Suppressor macrophage treated with lipopolysaccharide for 1 hour (primary cell): Measurements from ENCODE around the gene RALGAPB.
"Not testable (repeated sequence)": the region's sequence is repeated elsewhere in the genome, so short reads cannot be mapped to it uniquely, and the experiment has no call there.

Experiments used
- DNase-seq, 3 donors: peaks; one replicate each; pipeline ENCODE4 v3.0.0-alpha.2; 2020 to 2022

Gene RALGAPB

DNA sequence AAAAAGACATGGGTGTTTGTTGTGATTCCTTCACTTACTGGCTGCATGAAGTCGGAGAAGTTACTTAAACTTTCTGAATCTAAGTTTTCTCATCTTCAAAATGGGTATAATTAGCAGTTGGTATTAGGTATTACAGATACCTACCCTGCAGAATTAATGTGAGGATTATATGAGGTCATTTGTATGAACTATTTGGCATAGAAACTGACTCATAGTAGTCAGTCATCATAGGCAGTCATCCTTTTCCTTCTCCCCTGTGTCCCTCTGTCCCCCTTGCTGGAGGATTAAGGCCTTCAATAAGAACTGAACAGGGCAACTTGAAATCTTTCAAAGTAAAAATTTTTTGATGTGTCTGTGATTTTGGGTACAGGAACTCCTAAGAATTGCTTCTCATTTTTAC, 26.3 kb downstream of the RALGAPB start:
- peak in 1 of 3 donors; percentile 4 for DNase-seq

DNA sequence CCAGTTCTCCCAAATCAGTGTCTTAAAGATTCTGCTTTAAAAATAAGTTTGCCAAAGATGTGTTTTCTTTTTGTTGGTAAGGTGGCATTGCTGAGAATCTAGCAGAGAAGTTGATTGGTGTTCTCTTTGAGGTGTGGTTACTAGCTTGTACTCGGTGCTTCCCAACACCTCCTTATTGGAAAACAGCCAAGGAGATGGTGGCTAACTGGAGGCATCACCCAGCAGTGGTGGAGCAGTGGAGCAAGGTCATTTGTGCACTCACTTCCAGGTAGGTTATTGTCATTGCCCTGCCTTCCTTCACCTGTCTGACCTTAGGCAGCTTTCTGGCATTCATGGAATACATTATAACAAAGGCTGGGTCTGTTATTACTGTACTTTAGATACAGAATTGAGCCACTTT, 26.7 kb downstream of the RALGAPB start:
- no peak for DNase-seq

DNA sequence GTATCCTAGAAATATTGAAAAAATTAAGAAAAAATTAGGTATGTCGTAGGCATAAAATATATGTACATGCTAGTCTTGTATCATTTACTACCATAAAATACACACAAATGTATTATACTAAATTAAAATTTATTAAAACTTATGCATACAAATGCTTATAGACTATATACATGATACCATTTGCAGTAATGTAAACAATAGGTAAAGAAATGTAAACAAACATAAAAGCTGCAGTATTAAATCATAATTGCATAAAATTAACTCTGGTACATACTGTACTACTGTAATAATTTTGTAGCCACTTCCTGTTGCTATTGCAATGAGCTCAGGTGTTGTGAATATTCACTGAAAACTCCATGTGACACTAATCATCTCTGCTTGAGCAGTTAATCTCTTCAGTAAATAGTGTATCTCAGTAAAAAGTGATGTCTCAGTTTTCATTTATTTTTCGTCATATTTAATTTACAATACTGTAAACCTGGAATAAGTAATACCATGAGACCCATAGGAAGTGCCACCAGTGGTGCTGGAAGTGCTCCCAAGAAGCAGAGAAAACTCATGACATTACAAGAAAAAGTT, 29.3 kb downstream of the RALGAPB start:
- no peak for DNase-seq

DNA sequence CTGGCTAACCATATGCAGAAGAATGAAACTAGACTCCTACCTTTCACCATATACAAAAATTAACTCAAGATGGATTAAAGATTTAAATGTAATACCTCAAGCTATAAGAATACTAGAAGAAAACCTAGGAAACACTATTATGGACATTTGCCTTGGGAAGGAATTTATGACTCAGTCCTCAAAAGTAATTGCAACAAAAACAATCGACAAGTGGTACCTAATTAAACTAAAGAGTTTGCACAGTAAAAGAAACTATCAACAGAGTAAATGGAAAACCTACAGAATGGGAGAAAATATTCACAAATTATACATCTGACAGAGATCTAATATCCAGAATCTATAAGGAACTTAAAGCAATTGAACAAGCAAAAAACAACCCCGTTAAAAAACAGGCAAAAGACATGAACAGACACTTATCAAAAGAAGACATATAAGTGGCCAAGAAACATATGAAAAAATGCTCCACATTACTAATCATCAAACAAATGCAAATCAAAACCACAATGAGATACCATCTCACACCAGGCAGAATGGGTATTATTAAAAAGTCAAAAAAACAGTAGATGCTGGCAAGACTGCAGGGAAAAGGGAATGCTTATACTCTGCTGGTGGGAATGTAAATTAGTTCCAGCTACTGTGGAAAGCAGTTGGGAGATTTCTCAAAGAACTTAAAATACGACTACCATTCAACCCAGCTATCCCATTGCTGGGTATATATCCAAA, 31.9 kb downstream of the RALGAPB start:
- no peak for DNase-seq

DNA sequence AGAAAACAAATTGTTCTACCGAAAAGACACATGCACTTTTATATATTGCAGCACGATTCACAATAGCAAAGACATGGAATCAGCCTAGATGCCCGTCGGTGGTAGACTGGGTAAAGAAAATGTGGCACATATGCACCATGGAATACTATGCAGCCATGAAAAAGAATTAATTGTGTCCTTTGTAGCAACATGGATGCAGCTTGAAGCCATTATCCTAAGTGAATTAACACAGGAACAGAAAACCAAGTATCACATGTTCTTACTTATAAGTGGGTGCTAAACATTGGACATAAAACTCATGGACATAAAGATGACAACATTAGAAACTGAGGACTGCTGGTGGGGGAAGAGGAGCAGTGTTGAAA, 32.4 kb downstream of the RALGAPB start:
- DNase-seq: no peak

DNA sequence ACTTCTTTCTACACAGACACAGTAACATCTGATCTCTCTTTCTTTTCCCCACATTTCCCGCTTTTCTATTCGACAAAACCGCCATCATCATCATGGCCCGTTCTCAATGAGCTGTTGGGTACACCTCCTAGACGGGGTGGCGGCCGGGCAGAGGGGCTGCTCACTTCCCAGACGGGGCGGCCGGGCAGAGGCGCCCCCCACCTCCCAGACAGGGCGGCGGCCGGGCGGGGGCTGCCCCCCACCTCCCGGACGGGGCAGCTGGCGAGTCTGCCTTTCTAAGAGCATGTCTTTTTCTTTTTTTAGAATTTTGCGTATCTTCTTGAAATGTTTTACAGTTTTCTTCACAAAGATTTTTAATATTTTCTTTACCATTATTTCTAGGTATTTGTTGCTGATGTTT, 39.1 kb downstream of the RALGAPB start:
- not testable (repeated sequence) for DNase-seq

DNA sequence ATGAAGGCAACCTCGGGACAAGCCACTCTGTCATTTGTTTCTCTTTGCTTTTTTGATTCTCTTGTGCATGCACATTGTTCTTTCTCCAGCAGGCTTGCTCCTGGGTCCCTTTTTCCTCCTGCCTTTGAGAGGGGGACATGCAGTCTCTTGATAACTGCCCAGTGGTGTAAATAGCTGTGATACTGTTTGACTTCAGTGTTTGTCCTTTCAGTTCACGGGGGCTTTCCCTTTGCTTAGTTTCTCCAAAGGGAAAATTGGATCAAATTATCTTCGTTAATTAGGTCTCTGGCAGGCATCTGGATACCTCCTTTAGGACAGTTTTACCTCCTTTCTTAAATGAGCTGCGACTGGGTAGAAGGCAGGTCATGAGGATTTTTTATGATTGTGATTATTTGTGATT, 41.5 kb downstream of the RALGAPB start:
- DNase-seq: no peak

DNA sequence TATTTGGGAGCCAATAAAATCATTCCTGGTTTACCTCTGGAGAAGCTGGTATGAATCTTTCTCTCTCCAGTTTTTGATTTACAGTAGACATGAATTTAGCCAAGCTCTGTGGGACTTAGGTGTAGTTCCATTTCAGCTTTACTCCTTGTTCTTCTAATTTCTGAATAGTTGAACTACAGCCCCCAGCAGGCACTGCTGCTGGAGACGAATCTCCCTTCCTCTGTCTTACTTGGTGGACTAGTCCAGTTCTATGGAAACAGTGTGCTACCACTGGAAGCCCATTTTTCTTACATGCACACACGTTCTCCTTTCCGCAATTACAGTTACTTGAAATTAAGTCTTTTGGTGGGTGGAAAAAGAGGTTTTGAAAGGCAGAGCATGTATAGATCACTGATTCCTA, 42.3 kb downstream of the RALGAPB start:
- no peak for DNase-seq

DNA sequence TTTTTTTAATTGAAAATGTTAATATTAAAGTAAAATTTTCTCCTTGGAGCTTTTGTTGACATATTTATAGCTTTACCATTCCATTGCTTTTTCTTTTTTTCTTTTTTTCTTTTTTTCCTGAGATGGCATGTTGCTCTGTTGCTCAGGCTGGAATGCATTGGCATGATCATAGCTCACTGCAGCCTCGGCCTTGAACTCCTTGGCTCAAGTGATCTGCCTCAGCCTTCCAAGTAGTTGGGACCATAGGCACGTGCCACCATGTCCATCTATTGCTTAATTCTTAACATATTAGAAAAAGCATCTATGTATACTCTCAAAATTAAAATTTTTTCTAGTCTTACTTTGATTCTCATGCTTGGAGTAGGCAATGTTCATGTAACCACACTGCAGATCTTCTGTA, 43.0 kb downstream of the RALGAPB start:
- DNase-seq: no peak

DNA sequence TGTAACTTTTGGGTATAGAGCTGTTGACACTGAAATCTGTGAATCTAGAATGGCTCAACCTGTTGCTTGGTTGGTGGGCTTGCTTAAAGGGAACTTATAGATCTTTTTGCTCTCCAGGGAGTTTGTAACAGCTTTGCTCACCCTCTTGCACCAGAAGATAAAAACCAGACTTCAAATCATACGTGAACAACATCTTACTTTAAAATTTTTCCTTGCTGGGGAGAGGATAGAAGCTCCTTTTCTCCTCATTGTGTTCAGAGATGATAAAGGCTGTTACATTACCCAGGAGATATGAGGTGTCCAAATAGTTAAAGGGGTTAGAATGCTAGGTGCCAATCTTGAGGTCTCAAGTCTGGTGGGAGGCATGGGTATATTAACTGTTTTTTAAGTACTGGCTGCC, 46.8 kb downstream of the RALGAPB start:
- DNase-seq: no peak

DNA sequence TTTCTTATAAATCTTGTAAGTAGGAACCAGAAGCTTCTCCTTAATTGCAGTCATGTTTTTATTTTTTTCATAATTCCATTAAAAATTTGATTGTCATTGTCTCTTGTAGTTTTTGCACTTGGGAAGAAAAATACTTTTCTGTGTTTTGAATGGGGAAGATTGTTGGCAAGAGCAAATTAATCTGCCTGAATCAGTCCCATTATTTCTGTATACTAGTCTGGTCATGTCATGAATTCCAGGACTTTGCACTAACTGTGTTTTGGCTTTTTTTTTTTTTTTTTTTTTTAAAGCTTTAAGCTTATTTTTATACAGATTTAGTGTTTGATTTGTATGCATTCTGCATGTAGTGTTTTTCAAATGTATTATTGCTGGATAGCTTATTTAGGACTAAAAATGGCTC, 47.6 kb downstream of the RALGAPB start:
- no peak for DNase-seq

DNA sequence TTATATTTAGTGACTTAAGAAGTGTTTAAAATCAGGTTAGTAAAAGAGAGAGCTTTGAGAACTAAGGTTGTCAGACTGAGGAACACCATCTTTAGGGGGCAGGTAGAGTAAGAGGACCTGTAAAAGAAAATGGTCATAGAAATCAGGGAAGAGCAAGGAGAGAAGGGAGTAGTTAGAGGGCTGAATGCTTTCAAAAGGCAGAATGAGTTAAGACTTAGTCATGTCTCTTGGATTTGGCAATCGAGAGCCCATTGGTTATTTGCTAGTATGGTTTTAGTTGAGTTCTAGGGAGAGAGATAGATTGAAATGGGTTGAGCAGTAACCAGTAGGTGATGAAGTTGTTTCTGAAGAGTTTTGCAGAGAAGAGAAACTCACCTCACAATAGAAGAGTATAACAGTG, 51.1 kb downstream of the RALGAPB start:
- DNase-seq: peak in 1 of 3 donors; percentile 4

DNA sequence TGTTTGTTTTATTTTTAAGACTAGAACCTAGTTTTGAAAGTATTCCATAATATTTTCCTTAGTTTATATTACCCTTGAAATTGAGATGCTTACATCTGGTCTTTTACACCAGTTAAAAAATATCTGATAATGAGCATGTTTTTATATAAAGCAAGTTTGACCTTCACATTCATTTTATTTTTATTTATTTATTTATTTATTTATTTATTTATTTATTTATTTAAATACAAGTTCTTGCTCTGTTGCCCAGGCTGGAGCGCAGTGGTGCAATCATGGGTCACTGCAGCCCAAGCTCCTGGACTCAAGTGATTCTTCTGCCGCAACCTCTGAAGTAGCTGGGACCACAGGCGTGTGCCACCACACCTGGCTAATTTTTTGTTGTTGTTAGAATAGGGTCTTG, 55.5 kb downstream of the RALGAPB start:
- DNase-seq: no peak

DNA sequence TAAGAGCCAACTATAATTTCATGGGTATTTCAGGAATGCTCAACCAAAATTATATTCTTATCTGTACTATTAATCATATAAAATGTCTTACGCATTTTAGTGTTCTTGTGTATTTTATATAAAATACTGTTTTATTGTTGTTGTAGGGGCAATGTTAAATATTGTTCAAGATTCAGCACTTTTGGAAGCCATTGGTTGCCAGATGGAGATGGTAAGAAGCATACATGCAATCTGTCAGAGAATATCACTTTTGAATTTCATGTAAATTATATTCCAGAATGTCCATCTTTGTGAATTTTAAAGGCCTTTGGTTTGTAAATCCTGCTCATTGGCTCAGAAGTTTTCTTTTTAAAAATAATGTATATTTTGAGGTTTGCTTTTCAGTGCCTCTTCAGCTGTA, 58.4 kb downstream of the RALGAPB start:
- no peak for DNase-seq

DNA sequence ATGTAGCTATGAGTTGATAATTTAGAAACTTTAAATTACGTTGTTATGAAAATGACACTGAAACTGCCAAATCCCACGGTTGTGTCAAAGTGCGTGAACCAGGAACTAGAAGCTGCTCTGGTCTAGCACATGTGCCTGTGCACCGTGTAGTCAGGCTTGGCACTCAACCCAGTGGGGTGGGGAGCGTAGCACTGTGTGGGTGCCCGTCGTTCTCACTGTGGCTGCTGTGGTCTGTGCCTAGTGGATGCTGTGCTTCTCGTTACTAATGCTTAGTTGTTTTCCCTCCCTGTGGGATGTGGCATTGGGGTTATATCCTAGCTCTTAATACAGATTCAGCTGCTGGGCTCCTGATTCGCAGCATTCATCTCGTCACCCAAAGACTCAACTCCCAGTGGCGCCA, 62.1 kb downstream of the RALGAPB start:
- no peak for DNase-seq

DNA sequence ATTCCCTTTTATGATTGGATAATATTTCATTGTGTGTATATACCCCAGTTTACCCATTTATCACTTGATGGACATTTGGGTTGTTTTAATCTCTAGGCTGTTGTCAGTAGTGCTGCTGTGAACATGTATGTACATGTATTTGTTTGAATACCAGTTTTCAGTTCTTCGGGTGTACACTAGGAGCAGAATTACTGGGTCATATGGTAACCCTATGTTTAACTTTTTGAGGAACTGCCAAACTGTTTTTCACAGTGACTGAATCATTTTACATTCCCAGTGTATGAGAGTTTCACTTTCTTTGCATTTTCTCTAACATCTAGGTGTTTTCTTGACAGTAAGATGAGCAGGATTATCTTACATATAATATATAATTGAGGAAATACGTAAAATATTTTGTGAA, 63.7 kb downstream of the RALGAPB start:
- no peak for DNase-seq

DNA sequence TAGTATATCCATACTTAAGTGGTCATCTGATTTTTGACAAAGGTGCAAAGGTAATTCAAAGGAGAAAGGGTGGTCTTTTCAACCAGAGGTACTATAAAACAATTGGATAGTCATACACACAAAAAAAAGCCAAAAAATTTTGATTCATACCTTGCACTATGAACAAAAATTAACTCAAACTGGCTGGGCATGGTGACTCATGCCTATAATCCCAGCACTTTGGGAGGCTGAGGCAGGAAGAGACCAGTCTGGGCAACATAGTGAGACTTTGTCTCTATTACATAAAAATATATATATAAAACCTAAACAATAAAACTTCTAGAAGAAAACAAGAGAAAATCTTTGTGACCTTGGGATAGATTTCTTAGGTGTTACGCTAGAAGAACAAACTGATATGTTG, 64.5 kb downstream of the RALGAPB start:
- DNase-seq: no peak

DNA sequence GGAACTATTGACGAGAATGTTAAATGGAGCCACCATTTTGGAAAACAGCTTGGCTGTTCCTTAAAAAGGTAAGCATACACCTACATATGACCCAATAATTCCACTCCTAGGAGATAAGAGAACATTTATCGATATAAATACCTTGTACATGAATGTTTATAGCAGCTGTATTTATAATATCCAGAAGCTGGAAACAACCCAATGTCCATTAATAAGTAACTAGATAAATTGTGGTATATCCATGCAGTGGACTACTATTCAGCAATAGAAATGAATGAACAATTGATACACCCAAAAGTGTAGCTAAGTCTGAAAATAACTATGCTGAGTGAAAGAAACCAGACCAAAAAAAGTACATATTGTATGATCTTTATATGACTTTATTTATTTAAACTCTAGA, 66.1 kb downstream of the RALGAPB start:
- no peak for DNase-seq

DNA sequence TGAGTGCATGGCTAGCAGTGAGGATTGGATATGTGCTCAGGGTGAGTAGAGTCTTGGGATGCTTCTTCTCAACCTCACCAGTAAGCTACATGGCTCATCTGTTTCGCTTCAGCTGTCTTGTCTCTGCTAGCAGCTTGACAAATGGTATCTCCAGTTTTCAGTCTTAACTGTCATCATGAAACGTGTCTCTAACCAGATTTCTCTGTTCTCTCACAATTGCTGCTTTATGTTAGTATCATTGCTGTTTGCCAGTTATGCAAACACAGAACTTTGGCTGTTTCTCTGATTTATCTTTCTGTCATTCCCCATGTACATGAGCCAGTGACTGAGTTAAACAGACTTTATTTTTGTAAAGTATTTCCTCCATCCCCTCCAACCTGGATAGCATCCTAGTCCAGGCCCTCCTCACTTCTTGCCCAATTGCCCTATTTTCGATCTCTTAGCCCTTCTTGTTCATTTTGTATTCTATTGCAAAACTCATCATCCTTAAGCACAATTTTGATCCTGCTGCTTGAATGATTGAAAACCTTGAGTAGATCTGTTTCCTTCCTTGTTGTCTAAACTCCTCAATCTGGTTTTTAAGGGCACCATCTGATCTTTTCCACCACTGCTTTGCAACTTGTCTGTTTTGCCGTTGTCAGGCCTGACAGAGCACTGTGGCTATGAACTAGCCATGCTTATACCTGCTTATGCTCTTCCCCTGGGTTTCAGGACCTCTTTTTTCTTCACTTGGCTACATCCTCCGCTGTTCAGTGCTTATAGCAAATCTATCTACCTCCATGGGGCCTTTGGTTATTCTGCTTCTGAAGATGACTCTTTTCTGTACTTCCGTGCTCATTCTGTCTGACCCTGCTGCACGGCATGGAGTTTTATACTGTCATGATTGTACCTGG, 70.6 kb downstream of the RALGAPB start:
- DNase-seq: no peak

DNA sequence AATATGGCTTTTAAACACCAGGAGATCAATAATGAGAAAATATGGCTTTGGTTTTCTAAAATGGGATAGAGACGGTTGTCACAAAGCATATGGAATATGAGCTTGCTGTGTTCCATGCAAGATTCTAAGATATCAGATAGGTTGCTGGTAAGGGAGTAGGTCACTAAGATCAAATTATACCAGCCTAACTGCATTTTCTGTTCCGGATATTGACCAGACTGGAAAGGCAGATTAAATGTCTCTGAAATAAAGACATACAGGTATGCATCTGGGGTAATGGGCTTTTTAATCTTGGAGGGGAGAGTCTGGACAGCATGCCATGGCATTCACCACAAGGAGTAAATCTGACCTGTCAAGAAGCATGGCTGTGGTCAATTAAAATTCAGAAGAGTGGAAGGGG, 73.1 kb downstream of the RALGAPB start:
- no peak for DNase-seq

DNA sequence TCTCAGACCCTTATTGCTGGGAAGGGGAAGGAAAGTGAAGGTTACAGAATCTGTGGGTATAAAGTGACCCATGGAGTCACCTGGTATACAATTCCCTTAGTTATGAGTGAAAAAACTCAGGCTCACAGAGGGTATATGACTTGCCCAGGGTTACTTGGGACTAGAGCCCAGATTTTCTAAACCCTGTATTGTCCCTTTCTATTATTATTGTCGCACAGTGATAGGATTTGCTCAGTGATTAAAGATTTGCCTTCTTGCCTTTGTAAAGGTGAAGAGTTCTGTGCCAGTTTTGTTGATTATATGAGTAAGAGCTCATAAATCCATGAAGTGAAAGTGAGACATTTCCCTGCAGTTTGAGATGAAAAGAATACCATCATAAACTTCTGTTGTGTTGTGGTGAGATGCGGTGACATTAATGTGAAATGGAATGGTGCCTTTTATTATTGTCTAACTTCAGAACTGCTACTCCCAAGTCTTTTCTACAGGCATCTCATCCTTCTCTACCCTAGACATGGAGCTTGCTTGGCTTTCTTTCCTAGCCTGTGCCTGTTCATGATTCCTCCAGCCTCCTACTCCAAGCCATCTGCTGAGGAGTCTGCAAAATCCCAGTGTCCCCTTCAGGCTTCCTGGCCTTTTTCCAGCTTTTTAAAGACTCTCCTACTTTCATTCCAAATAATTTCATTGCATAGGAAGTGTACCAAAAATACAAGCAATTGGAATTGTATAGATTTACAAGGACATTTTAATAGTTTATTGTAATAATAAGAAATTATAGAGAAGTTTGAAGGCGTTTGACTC, 74.8 kb downstream of the RALGAPB start:
- no peak for DNase-seq

DNA sequence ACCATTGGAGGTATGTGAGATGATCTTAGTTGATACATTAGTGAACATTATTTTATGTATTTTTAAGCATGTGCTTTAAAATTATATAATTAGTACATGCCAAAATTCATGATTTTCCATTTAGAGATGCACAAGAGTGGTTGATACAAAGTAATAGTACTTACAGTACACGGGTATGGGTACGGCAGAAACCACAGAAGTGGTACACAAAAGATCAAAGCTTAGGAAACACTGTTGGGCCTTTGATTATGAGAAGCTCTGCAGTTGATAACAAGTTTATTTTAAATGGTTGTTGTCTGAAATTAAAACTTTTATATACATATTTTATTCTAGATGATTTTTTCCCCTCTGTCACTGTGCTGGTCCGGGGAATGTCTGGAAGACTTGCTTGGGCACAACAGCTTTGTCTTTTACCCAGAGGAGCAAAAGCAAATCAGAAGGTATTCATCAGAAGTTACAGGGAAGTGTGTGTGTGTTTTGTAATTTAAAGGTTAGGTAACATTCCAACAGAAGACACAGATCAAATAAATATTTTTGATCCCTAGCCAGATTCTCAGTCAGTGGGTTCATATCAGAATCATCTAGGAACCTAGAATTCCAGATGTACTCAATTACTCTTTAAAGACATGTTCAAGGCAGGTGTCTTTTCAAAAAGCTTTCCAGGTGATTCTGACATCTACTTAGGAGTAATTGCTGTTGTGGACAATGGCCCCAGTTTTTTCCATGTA, 75.9 kb downstream of the RALGAPB start:
- DNase-seq: no peak

DNA sequence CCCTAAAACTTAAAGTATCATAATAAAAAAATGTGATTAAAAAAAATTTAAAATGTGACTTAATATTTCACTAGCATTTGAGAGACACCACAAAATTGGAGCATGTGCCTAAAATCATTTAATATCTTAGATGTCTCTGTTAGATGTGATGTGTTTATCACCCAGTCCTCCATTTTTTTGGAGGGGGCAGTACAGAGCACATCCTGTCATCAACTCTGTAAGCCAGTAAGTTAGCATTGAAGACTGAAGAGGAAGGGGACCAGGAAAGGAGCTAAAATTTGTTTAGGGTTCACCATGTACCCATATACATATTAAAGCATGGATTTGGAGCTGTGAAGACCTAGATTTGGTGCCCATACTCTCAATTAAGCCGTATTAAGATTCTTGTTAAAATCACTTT, 77.6 kb downstream of the RALGAPB start:
- DNase-seq: peak in 1 of 3 donors; percentile 6
